GM08714 (cell line): ENCODE measurements around the gene MYADML2.

ENCODE experiments used
- H3K4me3 ChIP-seq: fragments of 200-500 bp; sonication (Bioruptor generic); 2 replicates; pipeline ENCODE4 v1.5.1; 2014; ENCODE audit warnings: mild to moderate bottlenecking, low read length, inconsistent platforms
- ZNF274 ChIP-seq: IDR thresholded peaks from 2 replicates; pipeline ENCODE4 v1.6.1; 2012; ENCODE audit warnings: mild to moderate bottlenecking, low read depth, low read length

The MYADML2 gene

DNA sequence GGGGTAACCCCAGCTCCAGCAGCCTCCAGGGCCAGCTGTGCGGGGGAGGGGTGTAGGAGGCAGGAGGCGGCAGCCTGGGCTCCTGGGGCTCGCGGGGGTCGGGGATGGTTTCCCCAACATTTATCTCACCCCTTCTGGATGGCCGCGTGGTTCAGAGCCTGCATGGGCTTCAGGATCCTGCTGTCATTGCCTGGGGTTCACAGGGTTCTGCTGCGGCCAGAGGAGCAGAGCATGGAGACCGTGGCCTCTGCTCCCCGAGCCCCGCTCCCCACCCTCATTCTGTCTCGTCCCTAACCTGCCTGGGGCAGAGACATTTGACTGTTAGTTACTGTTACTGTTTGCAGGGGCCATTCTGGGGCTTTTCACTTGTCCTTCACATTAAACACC, 4.9 kb downstream of the MYADML2 start:
- no peak for TF ChIP-seq ZNF274
- H3K4me3 ChIP-seq, result no peak overlapping the region

DNA sequence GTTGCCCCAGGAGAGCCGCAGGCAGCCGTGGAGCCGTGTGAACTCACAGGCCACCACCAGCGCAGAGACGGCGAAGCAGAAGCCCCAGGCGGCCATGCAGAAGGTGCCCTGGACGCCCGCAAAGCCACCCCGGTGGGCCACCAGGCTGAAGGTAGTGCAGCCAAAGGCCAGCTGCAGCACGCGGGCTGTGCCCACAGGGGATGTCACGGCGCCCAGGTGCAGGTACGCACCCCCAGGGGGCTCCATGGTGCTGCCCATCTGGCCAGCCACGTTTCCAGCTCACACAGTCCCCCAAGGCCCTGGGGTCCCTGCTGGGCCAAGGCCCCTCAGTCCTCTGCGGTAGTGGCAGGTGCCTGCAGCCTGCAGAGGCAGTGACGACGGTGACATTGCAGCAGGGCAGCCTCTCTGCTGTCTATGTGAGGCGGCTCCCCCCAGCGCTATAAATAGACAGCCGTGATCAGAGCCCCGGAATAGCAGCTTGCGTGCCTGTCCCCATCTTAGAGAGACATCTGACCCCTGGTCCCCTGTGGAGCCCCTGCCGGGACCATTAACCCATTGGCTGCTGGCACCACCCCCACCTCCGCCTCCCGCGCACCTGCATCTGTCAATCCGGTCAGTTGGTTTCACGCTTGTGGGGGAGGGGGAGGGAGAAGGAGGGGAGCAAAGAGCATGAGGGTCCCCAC, 5.4 kb downstream of the MYADML2 start:
- no peak overlapping the region for H3K4me3 ChIP-seq
- TF ChIP-seq ZNF274, result no peak

DNA sequence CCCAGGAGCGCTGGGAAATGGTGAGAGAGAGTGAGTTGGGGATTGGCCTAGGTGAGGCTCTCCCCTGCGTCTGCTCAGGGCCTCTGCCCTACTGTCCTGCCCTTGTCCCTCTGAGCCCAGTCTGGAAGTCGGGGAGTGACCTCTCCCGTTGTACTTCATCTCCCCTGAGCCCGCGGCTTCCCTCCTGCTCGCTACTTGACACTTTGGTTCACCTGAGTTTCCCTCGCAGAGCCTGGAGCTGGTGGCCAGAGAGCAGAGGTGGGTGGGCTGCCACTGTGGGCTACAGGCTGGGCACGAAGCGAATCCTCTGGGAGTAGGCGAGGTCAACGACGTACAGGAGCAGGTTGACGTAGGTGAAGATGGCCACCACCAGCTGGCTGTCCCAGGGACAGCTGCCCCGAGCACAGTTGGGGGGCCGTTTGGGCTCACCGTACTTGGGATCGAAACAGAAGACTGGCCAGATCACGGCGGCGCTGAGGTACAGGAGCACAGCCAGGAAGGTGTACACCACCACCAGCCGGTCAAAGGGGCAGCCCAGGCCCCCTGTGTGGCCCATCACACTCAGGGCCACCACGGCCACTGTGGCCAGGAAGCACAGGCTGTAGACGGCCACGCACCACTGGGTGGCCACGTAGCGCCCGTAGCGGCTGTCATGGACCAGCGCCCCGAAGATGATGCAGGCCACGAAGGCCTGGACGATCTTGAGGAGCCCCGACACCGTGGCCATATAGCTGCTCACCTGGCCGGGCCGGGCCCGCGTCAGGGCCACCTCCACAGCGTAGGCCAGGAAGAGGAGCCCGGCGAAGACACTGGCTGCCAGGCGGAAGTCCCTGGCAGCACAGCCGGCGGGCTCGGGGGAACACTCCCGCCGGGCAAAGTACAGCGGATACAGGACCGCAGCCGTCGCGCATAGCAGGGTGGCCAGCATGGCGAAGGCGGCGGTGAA, 6.2 kb downstream of the MYADML2 start:
- no peak for TF ChIP-seq ZNF274

GRCh38 chr17:81939881-81940385, 7.1 kb downstream of the MYADML2 start:
- no peak for TF ChIP-seq ZNF274
- no peak overlapping the region for H3K4me3 ChIP-seq

More for the DNA sequence above, 6.2 kb downstream of the MYADML2 start:
- H3K4me3 ChIP-seq, result no peak overlapping the region

DNA sequence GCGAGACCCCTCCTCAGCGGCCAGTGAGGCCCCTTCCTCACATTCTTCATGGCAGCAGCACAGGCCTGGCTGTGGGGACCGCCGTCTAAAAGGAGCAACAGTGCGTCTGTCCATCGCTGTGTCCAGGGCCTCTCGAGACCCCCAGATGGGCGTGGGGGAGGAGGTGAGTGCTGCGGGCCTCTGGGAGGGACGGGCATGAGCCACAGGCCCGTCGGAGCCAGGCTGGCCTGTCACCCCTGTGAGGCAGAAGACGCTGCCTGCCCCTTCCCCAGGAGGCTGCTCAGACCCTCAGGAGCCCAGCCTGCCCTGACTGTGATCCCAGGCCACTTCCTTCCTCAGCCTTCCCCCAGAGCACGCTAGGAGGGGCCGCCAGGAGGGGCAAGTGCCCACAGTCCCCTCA, 7.8 kb downstream of the MYADML2 start:
- no peak for TF ChIP-seq ZNF274
- H3K4me3 ChIP-seq, result no peak overlapping the region

- H3K4me3 ChIP-seq, result no peak overlapping the region
- TF ChIP-seq ZNF274, result no peak
These were observed 11.3 kb downstream of the MYADML2 start for GRCh38 chr17:81935709-81936084.

DNA sequence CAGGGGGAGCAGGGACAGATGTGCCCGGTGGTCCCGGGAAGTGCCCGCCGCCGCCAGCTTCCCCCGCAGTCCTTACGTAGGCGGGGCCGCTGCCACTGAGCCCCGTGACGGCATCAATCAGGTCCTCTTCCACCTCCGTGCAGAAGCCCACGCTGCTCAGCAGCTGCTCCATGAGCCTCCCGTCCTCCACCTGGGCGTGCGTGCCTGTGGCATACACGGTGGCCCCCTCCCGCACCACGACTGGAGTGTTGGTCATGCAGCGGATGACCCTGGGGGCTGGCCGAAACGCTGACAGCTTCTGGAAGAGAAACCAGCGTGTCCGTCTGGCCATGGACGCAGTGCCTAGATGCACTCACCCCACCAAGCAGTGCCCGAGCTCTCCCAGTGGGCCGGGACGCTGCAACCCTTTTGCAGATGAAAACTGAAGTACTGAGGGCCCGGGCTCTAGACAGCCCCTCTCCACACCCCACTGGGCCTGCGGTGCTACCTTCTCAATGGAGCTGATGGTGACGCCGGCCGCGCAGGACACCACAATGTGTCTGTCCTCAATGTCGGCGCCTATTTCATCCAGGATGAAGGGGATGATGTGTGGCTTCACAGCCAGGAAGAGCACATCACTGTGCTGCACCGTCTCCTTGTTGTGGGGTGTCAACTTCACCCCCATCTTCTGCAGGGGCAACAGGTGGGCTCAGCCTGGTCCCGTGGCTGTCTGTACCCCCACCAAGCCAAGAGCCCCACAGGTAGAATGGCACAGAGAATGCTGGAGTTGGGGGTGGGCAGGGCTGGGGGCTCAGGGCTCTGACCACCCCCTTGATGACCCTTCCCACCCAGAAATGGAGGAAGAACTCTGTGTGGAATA, 12.0 kb downstream of the MYADML2 start:
- no peak overlapping the region for H3K4me3 ChIP-seq
- TF ChIP-seq ZNF274, result no peak

GRCh38 chr17:81934098-81934757, 12.8 kb downstream of the MYADML2 start:
- H3K4me3 ChIP-seq, result no peak overlapping the region
- TF ChIP-seq ZNF274, result no peak

- TF ChIP-seq ZNF274, result no peak
These were observed 13.8 kb downstream of the MYADML2 start for GRCh38 chr17:81933178-81933699.

GRCh38 chr17:81932333-81932983, 14.6 kb downstream of the MYADML2 start:
- TF ChIP-seq ZNF274, result no peak
- H3K4me3 ChIP-seq, result no peak overlapping the region

More at GRCh38 chr17:81933178-81933699, 13.8 kb downstream of the MYADML2 start:
- no peak overlapping the region for H3K4me3 ChIP-seq

DNA sequence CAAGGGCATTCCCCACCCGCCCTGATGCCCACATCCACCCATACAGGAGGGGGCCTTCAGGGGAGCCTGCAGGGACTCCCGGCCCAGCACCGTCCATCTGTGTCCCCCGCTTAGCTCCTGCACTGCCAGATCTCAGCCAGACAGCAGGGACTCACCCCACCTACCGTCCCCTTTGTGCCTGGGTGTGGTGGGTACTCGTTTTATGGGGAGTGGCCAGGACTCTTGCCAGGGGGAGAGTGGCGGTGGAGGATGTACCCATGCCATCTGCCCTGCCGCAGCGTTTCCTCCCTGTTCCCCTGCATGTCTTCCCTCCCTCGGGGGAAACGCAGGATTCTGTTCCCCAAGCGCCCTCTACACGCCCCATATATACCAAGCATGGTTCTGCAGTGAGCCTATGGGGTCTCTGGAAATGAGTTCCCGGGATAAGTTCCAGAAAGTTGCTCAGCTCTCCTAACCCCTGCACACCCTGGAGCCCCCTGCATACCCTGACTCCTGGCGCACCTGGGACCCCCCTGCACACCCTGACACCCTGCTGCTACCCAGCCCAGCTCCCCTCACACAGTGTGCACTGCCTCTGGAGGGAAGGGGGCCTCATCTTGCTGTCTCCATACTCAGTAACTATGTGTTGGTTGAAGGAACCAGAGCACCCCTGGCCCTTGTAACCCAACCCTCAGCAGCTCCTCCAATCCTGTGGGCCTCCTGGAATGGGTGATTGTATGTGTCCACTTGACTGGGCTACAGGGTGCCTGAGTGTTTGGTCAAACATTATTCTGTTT, 15.3 kb downstream of the MYADML2 start:
- H3K4me3 ChIP-seq, result no peak overlapping the region
- no peak for TF ChIP-seq ZNF274

GRCh38 chr17:81931189-81931556, 15.9 kb downstream of the MYADML2 start:
- no peak overlapping the region for H3K4me3 ChIP-seq
- TF ChIP-seq ZNF274, result no peak
